Astrocyte (in vitro differentiated cells and primary cell): ENCODE data around the gene IRGC.

Experiments
- CTCF ChIP-seq: IDR thresholded peaks from 2 replicates; pipeline ENCODE4 v1.5.1; 2011; ENCODE audit warnings: low read depth, mild to moderate bottlenecking, inconsistent platforms, low read length, moderate library complexity; ENCODE audit not compliant: insufficient read depth
- EZH2 ChIP-seq: IDR thresholded peaks from 2 replicates; pipeline ENCODE4 v1.6.1; 2012; ENCODE audit warnings: mild to moderate bottlenecking, low read length, inconsistent platforms; ENCODE audit not compliant: insufficient read depth

- TF ChIP-seq CTCF = no peak
- no peak for TF ChIP-seq EZH2
Measured at GRCh38 chr19:43684326-43684725, 31.6 kb upstream of the IRGC start.
